ENCODE measurements around the gene CWC25. TPM values are rescaled to one million over a fixed set of nuclear protein-coding genes. Genes with fewer than 3 reads are reported as not detected.

CWC25 gene
- total RNA-seq, 1 donor: 10.4 TPM

DNA sequence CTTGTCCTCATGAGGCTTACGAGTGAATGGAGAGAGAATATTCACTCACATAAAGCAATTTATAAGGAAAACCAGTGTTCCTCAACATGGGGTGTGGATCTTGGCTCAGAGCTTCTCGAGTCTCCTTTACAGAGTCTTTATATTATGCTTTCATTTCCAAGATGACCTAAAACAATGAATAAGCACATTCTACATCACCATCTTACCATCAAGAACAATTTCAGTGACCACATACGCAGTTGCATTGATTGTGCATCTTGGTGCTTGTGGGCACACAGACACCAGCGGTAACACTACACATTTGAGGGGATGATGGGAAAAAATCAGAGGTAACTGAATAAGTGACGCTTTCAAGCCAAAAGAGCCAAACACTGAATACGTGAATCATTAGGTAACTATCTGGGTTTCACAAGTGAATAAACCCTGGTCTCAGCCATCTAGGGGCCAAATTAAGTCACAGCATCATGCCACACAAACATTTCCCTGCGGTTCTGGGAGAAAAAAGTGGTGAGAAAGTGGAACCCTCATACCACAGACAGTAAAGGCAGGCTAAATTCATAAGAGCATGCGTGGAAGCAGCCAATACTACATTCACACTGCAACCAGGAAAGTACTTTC lies 9.4 kb downstream of the CWC25 start:
- TF ChIP-seq, protein P1, sequence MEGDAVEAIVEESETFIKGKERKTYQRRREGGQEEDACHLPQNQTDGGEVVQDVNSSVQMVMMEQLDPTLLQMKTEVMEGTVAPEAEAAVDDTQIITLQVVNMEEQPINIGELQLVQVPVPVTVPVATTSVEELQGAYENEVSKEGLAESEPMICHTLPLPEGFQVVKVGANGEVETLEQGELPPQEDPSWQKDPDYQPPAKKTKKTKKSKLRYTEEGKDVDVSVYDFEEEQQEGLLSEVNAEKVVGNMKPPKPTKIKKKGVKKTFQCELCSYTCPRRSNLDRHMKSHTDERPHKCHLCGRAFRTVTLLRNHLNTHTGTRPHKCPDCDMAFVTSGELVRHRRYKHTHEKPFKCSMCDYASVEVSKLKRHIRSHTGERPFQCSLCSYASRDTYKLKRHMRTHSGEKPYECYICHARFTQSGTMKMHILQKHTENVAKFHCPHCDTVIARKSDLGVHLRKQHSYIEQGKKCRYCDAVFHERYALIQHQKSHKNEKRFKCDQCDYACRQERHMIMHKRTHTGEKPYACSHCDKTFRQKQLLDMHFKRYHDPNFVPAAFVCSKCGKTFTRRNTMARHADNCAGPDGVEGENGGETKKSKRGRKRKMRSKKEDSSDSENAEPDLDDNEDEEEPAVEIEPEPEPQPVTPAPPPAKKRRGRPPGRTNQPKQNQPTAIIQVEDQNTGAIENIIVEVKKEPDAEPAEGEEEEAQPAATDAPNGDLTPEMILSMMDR (IDR thresholded peaks at IDR 0.05; ENCODE audit: insufficient read depth, low read length): peak; percentile 39
- H3K4me3 ChIP-seq (ENCODE audit: low read depth, low read length): no peak overlapping the region
- DNase-seq (ENCODE audit: low read depth): peak; percentile 44

DNA sequence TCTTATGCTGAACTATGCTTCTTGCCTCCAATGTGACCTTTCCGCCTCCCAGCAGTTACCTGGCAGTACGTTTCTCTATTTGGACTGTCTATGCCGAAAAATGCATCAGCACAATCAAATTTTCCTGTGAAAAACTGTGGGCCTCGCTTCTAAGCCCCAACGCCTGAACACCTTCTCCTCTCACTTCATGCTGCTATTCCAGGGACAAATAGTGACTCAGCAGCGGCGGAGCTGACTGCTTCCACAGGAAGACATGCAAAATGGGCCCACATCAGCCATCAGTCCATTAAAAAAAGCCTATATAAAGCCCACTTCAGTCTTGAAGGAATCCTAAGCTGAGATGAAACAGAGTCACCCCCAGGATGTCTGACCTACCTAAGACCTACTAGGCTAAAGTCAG lies 15.3 kb downstream of the CWC25 start:
- DNase-seq (ENCODE audit: low read depth): no peak
- no peak overlapping the region for H3K4me3 ChIP-seq (ENCODE audit: low read depth, low read length)
- TF ChIP-seq, protein P1 (IDR thresholded peaks at IDR 0.05; ENCODE audit: insufficient read depth, low read length): no peak

DNA sequence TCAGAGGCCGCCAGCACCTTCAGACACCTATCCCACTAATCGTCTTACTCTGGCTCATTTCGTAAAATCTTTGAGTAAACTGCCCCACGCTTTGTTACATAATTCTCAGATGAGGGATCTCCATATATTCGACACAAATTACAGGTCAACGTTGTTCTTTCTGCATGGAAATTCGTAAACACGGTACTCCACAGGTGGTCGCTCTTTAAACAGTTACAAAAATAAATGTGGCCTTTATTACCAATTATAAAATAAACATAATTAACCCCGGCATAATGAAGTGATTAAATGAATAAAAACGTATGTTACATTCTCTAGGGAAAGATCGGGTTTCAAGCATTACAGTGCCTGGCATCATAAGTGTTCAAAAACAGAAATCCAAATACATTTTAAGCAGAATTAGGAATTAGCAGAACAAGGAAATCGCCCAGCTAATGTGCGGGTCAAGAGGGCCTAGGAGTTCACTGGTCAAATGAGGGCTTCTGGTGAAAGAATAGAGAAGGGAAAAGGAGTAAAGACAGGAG lies 24.8 kb downstream of the CWC25 start:
- DNase-seq (ENCODE audit: low read depth): no peak
- H3K4me3 ChIP-seq (ENCODE audit: low read depth, low read length): peak overlapping the region; percentile 91
- TF ChIP-seq, protein P1 (IDR thresholded peaks at IDR 0.05; ENCODE audit: insufficient read depth, low read length): no peak

DNA sequence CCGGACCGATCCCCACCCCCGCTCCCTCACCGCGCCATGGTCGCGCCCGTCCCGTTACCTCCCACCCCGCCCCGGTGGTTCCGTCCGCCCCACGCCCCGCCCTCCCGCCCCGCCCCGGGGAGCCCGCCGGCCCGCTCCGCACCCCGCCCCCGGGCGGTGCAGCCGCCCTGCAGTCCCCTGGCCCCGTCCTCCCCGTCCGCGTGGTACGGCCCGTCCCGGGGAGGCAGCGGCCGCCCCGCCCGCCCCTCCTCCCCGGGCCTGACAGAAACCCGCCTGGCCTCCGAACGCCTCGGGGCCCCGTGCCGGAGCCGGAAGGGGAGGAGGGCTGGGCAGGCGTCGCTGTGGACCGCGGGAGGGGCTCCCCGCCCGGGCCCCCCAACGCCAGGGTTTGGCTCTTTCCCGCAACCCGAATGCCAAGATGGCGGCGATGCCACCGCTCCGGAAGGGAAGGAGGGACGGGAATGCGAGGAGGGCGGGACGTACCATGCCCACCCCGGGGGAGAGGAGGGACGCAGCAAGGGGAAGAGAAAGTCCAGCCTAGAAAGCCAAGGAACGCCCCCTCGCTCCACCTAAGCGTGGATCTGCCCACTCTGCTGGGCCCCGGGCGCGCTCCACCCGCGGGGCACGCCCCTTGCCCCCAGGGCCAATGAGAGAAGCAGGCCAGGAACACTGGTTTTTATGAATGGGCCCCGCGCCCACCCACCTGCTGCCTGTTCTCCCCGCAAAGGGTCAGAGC lies 25.5 kb downstream of the CWC25 start, which contains the start of gene PIP4K2B:
PIP4K2B (minus strand) TSS at position 56 of the 736 bp plus-strand sequence. CDS start 132 bp downstream, outside the sequence.
- TF ChIP-seq, protein P1 (IDR thresholded peaks at IDR 0.05; ENCODE audit: insufficient read depth, low read length): no peak
- DNase-seq (ENCODE audit: low read depth): peak; percentile 98

DNA sequence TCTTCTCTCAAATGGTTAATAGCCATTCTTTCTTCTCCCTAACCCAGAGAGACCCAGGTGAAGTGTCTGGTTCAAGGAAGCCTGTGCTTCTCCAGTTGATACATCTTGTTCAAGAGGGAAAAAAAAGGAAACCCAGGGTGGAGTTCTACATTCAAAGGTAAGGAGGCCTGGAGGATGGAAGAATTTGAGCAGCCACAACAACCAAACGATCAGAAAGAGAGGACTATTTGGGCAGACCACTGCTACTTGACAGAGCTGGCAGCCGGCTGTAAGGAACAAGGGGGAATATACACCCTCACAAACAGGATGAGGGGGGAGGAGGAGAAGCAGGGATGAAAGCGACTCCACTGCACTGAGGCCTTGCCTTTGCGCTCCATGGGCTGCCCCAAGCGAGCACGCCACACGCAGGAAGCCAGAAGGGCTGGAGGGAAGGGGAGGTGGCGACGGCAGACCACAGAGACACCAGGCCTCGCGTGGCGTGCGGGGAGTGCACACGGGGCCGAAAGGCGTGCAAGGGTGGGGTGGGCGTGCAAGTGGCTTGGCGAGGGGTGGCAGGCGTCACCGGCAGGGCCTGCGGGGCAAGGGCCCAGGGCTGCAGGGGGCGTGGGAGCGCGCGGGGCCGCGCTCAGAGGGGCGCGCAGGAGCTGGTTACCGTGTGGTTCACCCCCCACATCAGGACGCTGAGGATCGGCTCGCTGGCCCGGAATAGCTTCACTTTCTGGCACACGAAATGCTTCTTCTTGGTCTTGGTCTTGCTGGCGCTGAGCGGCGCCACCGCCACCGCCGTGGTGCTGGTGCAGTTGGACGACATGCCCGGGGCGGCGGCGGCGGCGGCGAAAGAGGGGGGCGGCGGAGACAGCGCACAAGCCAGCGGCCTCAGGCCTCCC lies 26.3 kb downstream of the CWC25 start:
- DNase-seq (ENCODE audit: low read depth): peak; percentile 42
- TF ChIP-seq, protein P1 (IDR thresholded peaks at IDR 0.05; ENCODE audit: insufficient read depth, low read length): no peak
- H3K4me3 ChIP-seq (ENCODE audit: low read depth, low read length): peak overlapping the region; percentile 91

More for the DNA sequence above, 25.5 kb downstream of the CWC25 start, which contains the start of gene PIP4K2B:
- H3K4me3 ChIP-seq (ENCODE audit: low read depth, low read length): peak within 1 kb of the TSS; percentile 91

DNA sequence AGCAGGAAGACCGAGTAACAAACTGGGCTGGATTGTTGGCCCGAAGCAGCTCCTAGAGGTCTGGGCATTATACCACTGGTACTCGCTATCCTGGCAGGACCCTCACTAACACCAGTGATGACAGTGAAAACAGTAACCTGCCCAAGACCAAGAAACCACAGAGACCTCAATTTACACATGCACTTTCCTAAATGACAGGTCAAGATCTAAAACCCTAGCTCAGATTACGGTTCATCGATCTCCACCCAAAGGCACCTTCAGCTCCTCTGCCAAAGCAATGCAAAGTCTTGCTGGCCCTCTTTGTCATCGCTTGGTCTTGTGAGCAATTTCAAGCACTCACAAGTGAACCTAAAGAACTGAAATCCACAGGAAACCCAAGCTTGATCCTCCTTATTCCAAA lies 27.3 kb downstream of the CWC25 start:
- TF ChIP-seq, protein P1 (IDR thresholded peaks at IDR 0.05; ENCODE audit: insufficient read depth, low read length): no peak
- DNase-seq (ENCODE audit: low read depth): no peak
- peak overlapping the region; percentile 91 for H3K4me3 ChIP-seq (ENCODE audit: low read depth, low read length)

All from fibroblast of the aortic adventitia (primary cell).